ENCODE data around the gene CLCN1.

CLCN1 gene

DNA sequence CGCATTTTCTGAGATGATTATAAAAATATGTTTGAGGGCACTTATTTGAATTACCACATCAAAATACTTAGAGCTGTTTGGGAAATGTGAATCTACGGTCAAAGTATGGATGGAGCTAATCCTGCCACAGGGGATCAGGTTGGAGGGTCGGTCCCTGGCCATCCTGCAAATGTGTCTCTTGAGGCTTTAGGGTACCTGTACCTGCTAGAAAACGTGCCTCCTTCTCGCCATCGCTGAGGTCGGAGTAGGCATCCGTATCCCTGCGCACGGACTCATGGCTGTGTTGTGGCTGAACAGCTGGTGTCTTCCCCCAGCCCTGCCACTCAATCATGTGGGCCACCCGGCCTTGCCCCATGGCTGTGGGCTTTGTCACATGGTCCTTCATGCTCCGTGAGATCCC, 42.7 kb downstream of the CLCN1 start:
- no peak overlapping the region for H3K27ac ChIP-seq
- TF ChIP-seq, protein P1, sequence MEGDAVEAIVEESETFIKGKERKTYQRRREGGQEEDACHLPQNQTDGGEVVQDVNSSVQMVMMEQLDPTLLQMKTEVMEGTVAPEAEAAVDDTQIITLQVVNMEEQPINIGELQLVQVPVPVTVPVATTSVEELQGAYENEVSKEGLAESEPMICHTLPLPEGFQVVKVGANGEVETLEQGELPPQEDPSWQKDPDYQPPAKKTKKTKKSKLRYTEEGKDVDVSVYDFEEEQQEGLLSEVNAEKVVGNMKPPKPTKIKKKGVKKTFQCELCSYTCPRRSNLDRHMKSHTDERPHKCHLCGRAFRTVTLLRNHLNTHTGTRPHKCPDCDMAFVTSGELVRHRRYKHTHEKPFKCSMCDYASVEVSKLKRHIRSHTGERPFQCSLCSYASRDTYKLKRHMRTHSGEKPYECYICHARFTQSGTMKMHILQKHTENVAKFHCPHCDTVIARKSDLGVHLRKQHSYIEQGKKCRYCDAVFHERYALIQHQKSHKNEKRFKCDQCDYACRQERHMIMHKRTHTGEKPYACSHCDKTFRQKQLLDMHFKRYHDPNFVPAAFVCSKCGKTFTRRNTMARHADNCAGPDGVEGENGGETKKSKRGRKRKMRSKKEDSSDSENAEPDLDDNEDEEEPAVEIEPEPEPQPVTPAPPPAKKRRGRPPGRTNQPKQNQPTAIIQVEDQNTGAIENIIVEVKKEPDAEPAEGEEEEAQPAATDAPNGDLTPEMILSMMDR (IDR thresholded peaks at IDR 0.05) = no peak
- no peak for TF ChIP-seq ZFX (IDR thresholded peaks at IDR 0.05; ENCODE audit: borderline replicate concordance)

DNA sequence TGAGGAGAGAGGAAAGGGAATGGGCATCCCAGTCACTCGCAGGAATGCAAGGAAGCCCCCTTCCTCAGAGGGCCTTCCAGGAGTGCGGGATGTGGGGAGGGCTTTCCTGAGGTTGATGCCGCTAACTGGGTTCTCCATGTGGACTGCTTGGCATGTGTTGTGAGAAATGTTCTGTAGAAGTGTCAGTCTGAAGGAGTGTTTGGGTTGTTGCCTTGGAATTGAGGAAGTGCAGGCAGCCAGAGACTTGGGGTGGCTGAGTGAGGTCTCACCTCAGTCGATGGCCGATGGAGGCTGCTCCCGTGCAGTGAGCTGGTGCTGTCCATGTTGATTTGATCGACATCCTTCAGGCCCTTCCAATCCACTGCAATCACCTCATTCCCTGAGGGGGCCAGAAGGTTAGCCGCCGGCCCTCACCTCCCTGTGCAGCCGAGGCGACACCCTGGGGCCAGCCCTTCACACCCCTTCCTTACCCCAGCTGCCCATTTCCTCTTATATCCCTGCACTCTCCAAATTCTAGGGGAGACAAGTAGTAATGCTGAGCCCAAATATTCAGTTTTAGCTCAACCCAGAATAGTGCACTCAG, 44.0 kb downstream of the CLCN1 start:
- H3K27ac ChIP-seq = no peak overlapping the region
- no peak for TF ChIP-seq ZFX (IDR thresholded peaks at IDR 0.05; ENCODE audit: borderline replicate concordance)
- TF ChIP-seq, protein P1 (IDR thresholded peaks at IDR 0.05) = no peak

DNA sequence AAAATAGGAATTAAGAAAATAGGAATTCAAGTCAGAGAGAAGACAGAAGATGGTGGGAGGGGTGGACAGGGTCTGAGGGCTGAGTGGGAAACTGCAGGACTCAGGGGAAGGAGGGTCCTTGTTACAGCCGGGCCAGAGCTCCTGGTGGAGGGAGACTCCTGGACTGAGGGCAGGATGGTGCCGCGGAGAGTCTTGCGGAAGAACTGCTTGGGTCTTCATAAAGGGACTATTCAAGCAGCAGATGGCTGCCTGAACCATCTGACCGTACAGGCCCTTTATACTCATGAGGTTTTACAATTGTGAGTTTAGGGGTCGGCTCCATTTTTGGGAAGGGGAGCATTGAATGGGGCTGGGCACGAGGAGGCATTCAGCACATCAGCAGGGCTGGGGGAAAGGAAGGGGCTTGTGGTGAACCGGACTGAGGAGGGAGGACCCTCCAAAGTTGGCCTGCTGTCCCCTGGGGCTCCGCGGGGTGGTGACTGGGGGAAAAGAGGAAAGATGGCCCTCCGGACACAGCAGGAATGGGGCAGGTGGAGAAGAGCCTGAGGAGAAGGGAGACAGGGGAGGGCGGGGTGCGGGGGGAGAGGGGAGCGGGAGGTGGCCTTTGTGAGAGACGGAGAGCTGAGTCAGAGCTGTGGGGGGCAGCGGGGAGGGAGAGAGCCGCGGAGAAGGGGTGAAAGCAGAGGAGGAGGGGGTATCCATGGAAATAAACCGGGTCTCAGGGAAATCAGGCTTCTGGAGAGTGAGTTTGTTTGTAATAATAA, 45.1 kb downstream of the CLCN1 start:
- TF ChIP-seq ZFX (IDR thresholded peaks at IDR 0.05; ENCODE audit: borderline replicate concordance) = no peak
- TF ChIP-seq, protein P1 (IDR thresholded peaks at IDR 0.05) = no peak
- H3K27ac ChIP-seq = no peak overlapping the region

DNA sequence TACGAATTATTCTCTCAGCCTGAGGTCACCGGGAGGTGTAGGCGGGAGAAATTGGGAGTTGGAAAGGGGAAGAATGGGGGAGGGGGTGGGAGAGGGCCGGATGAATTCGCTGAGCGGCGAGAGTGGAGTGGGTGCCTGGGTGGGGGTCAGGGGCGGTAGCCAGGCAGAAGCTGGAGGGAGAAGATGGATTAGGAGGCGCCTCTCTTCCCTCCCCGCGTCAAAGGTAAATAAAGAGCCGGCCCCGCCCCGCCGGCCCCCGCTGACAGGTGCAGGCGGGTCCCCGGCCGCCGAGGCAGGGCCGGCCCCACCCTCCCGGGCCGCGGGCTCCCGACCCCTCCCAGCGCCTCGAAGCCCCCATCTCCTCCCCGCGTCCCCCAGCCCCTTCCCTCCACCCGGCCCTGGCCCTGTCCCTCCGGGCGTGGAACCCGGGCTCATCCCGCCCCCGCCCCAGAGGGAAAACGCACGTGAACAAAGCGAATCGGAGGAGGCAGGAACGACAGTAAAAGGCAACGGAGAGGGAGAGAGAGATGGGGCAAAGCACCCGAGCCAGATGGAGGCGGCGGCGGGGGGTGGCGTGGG, 45.7 kb downstream of the CLCN1 start:
- no peak overlapping the region for H3K27ac ChIP-seq
- TF ChIP-seq, protein P1 (IDR thresholded peaks at IDR 0.05) = no peak
- no peak for TF ChIP-seq ZFX (IDR thresholded peaks at IDR 0.05; ENCODE audit: borderline replicate concordance)

DNA sequence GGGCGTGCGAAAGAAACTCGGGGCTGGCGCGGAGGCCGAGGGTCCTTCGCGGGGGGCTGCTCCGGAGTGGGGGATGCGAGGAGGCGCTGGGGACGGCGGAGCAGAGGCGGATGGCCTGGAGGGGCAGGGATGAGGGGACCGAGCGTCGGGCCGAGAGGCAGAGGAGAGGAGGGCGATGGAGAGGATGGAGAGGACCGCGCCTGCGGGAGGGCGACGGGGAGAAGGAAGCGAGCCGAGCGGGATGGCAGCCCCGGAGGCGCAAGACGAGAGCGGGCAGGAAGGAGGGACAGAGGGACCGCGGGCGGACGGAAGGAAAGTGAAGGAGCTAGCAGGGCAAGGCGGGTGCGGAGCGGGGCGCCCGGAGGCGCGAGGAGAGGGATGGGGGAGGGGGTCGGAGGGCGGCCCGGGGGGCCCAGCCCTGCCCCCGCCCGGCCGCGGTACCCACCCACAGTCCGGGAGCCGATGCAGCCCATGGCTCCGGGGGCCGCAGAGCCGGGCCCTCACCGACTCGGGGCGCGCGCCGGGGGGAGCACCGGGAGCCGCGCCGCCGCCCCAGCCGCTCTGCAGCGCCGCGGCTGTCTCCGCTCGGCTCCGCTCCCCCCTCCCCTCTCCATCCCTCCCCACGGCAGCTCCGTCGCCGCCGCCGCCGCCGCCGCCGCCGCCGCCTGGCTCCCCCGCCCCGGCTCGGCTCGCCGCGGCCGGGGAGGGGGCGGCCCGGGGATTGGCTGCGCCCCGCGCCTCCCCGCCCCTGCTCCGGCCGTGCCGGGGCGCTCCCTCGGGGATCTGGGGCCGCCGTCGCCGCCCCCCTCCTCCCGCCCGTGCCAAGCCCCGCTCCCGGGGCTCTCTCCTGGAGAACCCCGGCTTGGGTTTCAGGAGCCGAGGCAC, 46.5 kb downstream of the CLCN1 start, which contains the start of gene FAM131B:
Gene FAM131B, minus strand, starts transcription at position 583 of the 885 bp plus-strand sequence. Its CDS starts 110 bp downstream, at position 473.
- no peak within 1 kb of the TSS for H3K27ac ChIP-seq

More for the DNA sequence above, 46.5 kb downstream of the CLCN1 start, which contains the start of gene FAM131B:
- TF ChIP-seq, protein P1 (IDR thresholded peaks at IDR 0.05) = no peak
- no peak for TF ChIP-seq ZFX (IDR thresholded peaks at IDR 0.05; ENCODE audit: borderline replicate concordance)

All from 22Rv1 (cell line).